Limb (tissue), 2 donors: ENCODE results near the gene AGT.
"Not testable (repeated sequence)": the region's sequence is repeated elsewhere in the genome, so short reads cannot be mapped to it uniquely, and the experiment has no call there.

ENCODE experiments used
- DNase-seq, 2 donors: peaks; one replicate each; pipeline ENCODE4 v3.0.0-alpha.2; 2016; ENCODE audit errors: extremely low spot score in 2 of 2

Gene AGT

DNA sequence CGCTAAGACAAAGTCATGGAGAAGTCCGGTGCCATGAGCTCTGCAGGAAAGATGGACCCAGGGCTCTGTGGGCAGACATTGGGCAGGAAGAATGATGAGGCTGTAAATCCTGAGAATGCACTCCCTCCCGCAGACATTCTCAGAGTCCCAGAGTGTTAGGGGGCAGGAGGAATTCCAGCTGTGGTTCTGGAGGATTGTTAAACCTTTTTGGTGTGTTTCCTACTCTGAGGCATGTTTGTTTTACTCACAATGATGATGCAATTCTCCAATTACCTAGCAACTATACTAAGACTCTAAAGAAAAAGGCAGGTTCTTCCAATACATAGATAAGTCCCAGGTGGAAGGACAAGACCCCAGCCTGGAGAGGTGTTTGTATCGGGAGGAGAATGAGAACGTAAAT, 30.5 kb upstream of the AGT start:
- no peak for DNase-seq

- DNase-seq = no peak
Observed at GRCh38 chr1:230743899-230744298, 30.0 kb upstream of the AGT start.

- no peak for DNase-seq
Observed at GRCh38 chr1:230739564-230740290, 25.8 kb upstream of the AGT start.

DNA sequence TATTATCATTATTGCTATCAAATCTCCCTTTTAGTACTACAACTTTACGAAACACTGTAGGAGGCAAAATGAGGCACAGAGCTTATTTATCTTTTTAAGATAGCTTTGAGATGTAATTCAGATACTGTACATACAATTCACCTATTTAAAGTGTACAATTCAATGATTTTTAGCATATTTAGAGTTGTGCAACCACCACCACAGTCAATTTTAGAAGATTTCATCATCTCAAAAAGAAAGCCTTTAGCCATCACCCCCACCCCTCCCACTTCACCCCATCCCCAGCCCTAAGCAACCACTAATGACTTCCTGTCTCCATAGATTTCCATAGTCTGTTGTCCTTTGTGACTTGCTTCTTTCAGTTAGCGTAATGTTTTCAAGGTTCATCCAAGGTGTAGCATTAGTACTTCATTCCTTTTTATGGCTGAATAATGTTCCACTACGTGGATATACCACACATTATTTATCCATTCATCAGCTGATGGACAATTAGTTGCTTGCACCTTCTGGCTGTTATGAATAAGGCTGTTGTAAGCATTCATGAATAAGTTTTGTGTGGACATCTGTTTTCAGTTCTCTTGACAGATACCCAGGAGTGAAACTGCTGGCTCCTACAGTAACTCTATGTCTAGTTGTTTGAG, 23.8 kb upstream of the AGT start:
- DNase-seq = no peak

DNA sequence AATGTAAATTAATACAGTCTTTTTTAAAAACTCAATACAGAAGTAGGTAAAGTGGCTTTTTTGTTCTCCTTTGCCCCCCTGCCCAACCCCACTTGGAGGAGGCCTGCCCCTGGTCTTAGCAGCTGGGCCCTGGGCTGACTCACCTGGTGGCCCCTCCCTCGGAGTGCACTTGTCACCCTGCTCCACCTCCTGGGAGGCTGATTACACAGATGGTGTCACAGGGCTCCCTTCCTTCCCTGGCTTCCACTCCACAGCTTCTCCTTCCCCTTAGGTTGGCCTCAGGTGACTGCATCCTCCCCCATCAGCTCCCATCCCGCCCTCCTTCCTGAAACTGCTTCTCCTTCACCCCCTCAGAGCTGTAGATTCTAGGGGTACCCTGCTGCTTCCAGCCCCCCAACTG, 21.5 kb upstream of the AGT start:
- DNase-seq = no peak

GRCh38 chr1:230730977-230731376, 17.1 kb upstream of the AGT start:
- no peak for DNase-seq

DNA sequence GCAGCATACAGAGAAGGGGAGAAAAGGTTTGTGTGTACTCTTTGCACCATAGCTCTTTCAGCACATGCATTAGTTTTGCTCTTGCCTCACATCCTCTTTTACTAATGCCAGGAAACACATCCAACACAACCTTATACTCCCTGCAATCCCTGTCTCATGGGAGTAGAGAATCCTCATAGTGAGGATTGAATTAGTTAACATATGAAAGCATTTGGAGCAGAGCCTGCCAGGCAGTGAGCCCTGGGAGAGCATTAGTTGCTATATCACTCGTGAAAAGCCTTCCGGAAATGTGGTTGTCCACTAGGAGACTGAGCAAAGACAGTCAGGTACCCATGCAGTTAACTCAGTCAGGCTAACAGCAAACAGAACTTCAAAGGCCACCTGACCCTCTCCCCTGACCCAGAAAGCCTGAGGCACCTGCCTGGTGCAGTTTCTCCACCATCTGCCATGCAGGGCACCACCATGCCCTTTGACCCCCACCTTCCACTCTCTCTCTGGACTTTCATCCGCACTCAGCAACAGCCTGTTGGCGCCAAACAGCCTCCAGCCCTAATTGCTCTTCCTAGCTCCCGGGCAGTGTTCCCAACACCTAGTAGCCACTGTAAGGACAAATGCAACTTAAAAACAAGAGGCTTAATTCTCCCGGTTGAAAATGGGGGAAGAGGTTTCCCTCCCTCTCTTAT, 14.9 kb upstream of the AGT start:
- DNase-seq = no peak

- no peak for DNase-seq
Observed at GRCh38 chr1:230725256-230726012, 11.5 kb upstream of the AGT start.

DNA sequence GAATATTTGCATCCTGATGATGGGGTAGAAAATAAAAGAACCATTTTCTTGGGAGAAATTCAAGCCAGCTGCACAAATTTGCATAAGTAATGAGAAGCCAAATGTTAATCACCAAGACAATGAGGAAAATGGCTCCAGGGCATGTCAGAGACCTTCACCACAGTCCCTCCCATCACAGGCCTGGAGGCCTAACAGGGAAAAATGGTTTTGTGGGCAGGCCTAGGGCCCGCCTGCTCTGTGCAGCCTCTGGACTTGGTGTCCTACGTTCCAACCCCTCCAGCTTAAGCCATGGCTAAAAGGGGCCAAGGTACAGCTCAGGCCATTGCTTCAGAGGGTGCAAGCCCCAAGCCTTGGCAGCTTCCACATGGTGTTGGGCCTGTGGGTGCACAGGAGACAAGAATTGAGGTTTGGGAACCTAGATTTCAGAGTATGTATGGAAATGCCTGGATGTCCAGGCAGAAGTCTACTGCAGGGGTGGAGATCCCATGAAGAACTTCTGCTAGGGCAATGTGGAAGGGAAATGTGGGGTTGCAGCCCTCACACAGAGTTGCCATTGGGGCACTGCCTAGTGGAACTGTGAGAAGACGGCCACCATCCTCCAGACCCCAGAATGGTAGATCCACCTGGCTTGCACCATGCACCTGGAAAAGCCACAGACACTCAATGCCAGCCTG, 8.1 kb upstream of the AGT start:
- not testable (repeated sequence) for DNase-seq

DNA sequence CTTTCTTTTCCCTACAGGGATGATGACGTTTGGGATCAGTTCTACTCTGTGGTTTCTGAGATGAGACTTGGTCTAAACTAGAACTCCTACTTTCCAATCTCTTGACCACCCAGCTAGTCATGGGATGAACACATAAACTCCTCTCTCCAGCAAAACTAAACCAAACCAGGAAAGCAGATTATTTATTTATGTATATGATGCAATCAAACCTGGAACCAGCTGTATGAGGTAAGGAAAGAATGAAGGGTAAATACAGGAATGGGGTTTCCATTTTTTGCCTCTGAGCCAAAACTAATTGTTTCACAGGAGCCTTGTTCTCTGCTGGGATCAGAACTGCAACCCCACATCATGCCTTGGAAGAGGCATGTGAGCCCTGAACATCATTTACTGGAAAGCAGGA, 3.3 kb upstream of the AGT start:
- DNase-seq = no peak

DNA sequence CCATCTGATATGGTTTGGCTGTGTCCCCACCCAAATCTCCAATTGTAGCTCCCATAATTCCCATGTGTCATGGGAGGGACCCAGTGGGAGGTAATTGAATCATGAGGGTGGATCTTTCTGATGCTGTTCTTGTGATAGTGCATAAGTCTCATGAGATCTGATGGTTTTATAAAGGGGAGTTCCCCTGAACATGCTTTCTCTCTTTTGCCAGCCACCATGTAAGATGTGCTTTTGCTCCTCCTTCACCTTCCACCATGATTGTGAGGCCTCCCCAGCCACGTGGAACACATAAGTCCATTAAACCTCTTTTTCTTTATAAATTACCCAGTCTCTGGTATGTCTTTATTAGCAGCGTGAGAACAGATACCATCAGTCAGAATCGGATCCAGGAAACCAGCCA, 2.5 kb upstream of the AGT start:
- not testable (repeated sequence) for DNase-seq

- DNase-seq = no peak
Observed at GRCh38 chr1:230715510-230715909, 1.6 kb upstream of the AGT start.

- no peak for DNase-seq
Observed at GRCh38 chr1:230713547-230713914, 391 bp downstream of the AGT start.

- no peak for DNase-seq
Observed at GRCh38 chr1:230713138-230713537, 784 bp downstream of the AGT start.

DNA sequence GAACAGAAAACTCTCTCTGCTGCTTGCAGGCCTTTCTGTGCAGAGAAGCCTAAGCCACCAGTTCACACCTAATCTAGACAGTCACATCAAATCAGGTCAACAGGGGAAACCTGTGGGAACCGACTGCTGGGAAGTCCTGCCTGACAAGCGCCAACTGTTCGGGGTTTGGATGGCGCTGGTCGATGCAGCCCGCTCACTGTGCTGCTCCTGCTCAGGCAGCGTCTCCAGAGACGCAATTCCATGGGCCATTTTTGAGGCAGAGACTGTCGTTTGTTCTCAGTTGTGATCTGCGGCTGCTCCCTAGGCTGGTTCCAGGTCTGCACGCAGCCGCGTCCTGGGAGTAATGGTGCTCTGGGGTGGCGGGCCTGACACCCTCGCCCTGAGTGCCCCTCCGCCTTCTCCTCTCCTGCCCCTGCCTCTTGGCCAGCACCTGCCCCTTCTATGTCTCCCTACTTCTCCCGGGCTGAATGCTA, 1.4 kb downstream of the AGT start:
- DNase-seq = no peak

DNA sequence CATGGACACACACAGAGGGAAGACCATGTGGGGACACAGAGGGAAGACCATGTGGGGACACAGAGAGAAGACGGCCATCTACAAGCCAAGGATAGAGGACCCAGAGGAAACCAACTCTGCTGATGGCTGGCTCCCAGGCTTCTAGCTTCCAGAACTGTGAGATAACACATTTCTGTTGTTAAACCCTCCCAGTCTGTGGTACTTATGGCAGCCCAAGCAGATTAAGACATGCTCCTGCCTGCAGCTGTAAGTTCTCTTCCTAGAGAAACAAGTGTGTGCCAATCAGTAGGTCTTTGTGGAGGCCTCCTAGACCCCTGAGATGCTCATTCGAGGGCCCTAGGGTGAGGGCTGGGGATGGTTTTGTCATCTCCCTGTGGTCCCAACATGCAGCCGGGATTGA, 2.7 kb downstream of the AGT start:
- no peak for DNase-seq

DNA sequence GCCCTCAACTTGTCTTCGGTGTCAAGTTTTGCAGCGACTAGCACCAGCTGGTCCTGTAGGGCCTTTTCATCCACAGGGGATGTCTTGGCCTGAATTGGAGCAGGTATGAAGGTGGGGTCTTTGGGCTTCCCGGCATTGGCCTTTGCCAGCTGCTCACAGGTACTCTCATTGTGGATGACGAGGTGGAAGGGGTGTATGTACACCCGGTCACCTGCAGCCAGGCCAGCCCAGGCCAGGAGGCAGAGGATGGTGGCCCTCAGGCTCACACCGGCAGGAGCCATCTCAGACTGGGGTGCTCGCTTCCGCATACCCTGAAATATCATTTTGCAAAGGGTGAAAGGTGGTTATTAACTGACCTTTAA, 3.4 kb downstream of the AGT start:
- DNase-seq = no peak

- no peak for DNase-seq
Observed at GRCh38 chr1:230709619-230710542, 4.0 kb downstream of the AGT start.

DNA sequence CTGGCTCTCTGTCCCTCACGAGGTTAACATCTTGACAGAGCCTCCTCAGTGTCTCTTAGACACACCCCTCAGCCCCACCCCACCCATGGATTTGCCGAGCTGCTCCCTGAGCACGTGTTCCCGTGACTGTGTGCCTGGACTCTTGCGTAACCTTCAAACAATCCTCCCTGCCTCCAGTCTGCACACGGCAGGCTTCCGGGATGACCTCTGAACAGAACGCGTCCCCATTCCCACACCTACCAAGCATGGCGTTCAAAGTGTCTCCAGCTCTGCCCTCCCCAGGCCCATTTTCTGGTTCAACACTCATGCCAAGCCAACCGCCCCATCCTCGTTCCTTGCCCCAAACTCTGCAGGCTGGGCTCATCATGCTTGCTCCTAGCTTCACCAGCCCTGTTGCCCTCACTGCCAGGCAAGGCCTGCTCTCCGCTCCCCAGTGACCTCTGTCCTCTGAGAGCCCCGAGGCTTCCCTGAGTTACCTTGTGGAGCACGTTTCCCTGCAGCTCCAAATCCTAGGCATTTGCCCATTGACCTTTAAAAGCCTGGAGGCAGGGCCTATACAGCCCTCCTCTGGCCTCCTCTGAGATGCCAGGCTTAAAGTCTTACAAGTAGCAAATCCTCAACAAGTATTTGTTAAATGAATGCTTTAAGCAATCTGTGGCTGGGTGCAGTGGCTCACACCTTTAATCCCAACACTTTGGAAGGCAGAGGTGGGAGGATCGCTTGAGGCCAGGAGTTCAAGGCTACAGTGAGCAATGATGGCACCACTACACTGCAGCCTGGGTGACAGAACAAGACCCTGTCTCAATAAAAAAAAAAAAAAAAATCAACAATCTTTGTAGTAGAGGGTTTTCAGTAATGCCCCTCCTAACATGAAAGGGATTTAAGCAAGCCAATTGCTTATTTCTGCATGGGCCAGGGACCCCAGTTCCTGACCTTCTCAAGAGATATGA, 5.0 kb downstream of the AGT start:
- DNase-seq = no peak
